ENCODE measurements around the gene S100A2.
A peak's percentile ranks its signal among the peaks of the same experiment; 100 is the strongest.

Gene S100A2

DNA sequence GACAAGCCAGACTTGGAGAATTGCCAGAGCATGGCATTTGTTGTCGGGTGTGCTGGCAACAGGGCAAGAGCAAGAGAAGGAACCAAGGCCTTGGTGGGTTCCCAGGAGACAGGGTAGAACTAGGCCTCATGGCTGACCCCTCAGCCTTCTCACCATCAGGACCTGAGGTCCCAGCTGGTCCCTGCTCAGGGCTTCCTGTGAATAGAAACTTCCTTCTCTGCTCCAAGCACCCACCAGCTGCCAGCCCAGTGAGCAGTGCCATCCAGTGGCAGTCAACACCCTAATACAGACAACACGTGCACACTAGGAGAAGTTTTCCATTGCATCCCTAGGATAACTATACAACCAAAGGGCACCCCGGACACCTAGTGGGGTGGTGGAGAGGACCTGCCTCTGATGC is 52.6 kb downstream of the S100A2 start:
- no peak for DNase-seq (ENCODE audit: low read depth)
- no peak overlapping the region for H3K4me3 ChIP-seq (ENCODE audit: low read depth, low read length)
- TF ChIP-seq, protein P1, sequence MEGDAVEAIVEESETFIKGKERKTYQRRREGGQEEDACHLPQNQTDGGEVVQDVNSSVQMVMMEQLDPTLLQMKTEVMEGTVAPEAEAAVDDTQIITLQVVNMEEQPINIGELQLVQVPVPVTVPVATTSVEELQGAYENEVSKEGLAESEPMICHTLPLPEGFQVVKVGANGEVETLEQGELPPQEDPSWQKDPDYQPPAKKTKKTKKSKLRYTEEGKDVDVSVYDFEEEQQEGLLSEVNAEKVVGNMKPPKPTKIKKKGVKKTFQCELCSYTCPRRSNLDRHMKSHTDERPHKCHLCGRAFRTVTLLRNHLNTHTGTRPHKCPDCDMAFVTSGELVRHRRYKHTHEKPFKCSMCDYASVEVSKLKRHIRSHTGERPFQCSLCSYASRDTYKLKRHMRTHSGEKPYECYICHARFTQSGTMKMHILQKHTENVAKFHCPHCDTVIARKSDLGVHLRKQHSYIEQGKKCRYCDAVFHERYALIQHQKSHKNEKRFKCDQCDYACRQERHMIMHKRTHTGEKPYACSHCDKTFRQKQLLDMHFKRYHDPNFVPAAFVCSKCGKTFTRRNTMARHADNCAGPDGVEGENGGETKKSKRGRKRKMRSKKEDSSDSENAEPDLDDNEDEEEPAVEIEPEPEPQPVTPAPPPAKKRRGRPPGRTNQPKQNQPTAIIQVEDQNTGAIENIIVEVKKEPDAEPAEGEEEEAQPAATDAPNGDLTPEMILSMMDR (IDR thresholded peaks at IDR 0.05; ENCODE audit: control insufficient read depth, extremely low read depth, insufficient read depth): peak; percentile 26; the same call in 1 of the 2 replicates

All from LNCaP clone FGC (cell line).